GM23248 (cell line): ENCODE data around the gene RNF224. TPM values are rescaled to one million over a fixed set of nuclear protein-coding genes. Genes with fewer than 3 reads are reported as not detected.

Experiments used
- DNase-seq: peaks from one replicate; pipeline ENCODE4 v3.0.0-alpha.2; 2015
- H2AFZ ChIP-seq: fragments of 200-600 bp; sonication (generic); 2 replicates; pipeline ENCODE4 v1.6.1; 2016; ENCODE audit warnings: antibody characterized with exemption
- H3F3A ChIP-seq: fragments of 200-600 bp; sonication (generic); 2 replicates; pipeline ENCODE4 v1.6.1; 2016; ENCODE audit warnings: mild to moderate bottlenecking, antibody characterized with exemption, mixed run types; ENCODE audit not compliant: insufficient read depth
- H3K27ac ChIP-seq: fragments of 200-600 bp; sonication (generic); 2 replicates; pipeline ENCODE4 v1.5.1; 2016; ENCODE audit warnings: mild to moderate bottlenecking
- H3K27me3 ChIP-seq: fragments of 200-600 bp; sonication (generic); replicated peaks from 2 replicates; pipeline ENCODE4 v1.6.1; 2016; ENCODE audit warnings: mild to moderate bottlenecking; ENCODE audit not compliant: insufficient read depth
- H3K36me3 ChIP-seq: fragments of 200-600 bp; sonication (generic); 2 replicates; pipeline ENCODE4 v1.6.1; 2016; ENCODE audit warnings: low read depth, mild to moderate bottlenecking
- H3K4me1 ChIP-seq: fragments of 200-600 bp; sonication (generic); 2 replicates; pipeline ENCODE4 v1.6.1; 2016; ENCODE audit warnings: mild to moderate bottlenecking; ENCODE audit not compliant: insufficient read depth
- H3K4me2 ChIP-seq: fragments of 200-600 bp; sonication (generic); one replicate; pipeline ENCODE4 v1.6.1; 2016; ENCODE audit warnings: mild to moderate bottlenecking; ENCODE audit not compliant: unreplicated experiment
- H3K4me3 ChIP-seq: fragments of 200-600 bp; sonication (generic); 2 replicates; pipeline ENCODE4 v1.5.1; 2016; ENCODE audit warnings: mild to moderate bottlenecking
- H3K79me2 ChIP-seq: fragments of 200-600 bp; sonication (generic); 2 replicates; pipeline ENCODE4 v1.6.1; 2016; ENCODE audit warnings: mild to moderate bottlenecking; ENCODE audit not compliant: insufficient read depth
- H3K9ac ChIP-seq: fragments of 200-600 bp; sonication (generic); 2 replicates; pipeline ENCODE4 v1.6.1; 2016; ENCODE audit warnings: mild to moderate bottlenecking
- H3K9me2 ChIP-seq: fragments of 200-600 bp; sonication (generic); 2 replicates; pipeline ENCODE4 v1.6.1; 2016; ENCODE audit warnings: mixed run types, mild to moderate bottlenecking, moderate library complexity; ENCODE audit not compliant: insufficient read depth
- H3K9me3 ChIP-seq: fragments of 200-600 bp; sonication (generic); one replicate; pipeline ENCODE4 v1.6.1; 2017; ENCODE audit warnings: low read depth
- H4K20me1 ChIP-seq: fragments of 200-600 bp; sonication (generic); 2 replicates; pipeline ENCODE4 v1.6.0; 2016; ENCODE audit not compliant: insufficient read depth
- EZH2 ChIP-seq: fragments of 200-600 bp; sonication (generic); IDR thresholded peaks from 2 replicates; pipeline ENCODE4 v1.6.1; 2018; ENCODE audit warnings: antibody characterized with exemption, mild to moderate bottlenecking; ENCODE audit not compliant: insufficient read depth, poor library complexity, severe bottlenecking
- EZH2phosphoT487 ChIP-seq: fragments of 200-600 bp; sonication (generic); IDR thresholded peaks from 2 replicates; pipeline ENCODE4 v1.6.1; 2018; ENCODE audit warnings: antibody characterized with exemption, moderate library complexity, mild to moderate bottlenecking, low read depth; ENCODE audit not compliant: insufficient read depth
- WGBS, 2 experiments: methylation state at CpG; one replicate each; pipeline ENCODE4 v1.1.6; 2015 to 2017; ENCODE audit warnings: low lambda C conversion rate in 2 of 2, low coverage in 1 of 2; ENCODE audit errors: missing lambda C conversion rate in 2 of 2; 5-methylcytosine and 5-hydroxymethylcytosine counted together
- in situ Hi-C: fragments of 300-500 bp; cut with MboI; formaldehyde crosslinking; loops from 2 replicates; pipeline ENCODE4 v1.15.0; 2020
- polyA plus RNA-seq: library from polyadenylated mRNA; unstranded; fragments of >200 nt; fragmentation: Nextera tagmentation; extraction: Ambion mirVana; gene quantifications from 2 replicates; pipeline ENCODE4 v1.2.1, GENCODE V29; 2016
- total RNA-seq: library from RNA; depleted of rRNA; stranded (reverse); fragments of >200 nt; shearing (Covaris generic); gene quantifications from 2 replicates; pipeline ENCODE4 v1.2.3, GENCODE V29; 2014

Gene RNF224
- total and polyA plus RNA-seq, 2 experiments from 2014 or later, result not detected

DNA sequence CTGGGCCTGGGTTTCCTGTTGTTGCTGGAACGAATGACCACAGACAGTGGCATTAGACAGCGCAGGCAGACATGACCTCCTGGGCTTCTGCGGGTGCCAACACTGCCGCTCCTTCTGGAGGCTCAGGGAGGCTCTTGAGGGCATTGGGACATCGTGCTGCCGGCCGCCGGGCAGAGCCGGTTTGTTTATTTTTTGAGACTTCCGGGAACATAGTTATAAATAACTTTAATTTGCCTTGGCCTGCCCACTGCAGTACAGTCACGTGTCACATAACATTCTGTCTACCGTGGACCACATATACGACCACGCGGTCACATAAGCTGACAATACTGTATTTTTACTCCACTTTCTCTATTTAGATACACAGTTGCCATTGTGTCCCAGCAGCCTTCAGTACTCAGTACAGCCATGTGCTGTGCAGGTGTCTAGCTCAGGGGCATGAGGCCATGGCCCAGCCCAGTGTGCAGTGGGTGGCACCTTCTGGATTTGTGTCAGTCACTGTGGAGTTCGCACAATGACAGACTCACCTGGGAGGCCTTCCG, 42.0 kb downstream of the RNF224 start:
- TF ChIP-seq EZH2phosphoT487 (no peak), EZH2 (no peak)
- Histone ChIP-seq H3K36me3 (no peaks in the 10 kb centered on the region; the same call in 1 of the 2 replicates), H3K27me3 (no peaks in the 10 kb centered on the region), H3K9ac (no peak overlapping the region), H4K20me1 (no peaks in the 10 kb centered on the region), H3K27ac (no peak overlapping the region), H3K9me2 (no peaks in the 10 kb centered on the region), H2AFZ (no peak overlapping the region), H3F3A (no peaks in the 10 kb centered on the region), H3K9me3 (no peaks in the 10 kb centered on the region), H3K79me2 (0 out of 2 replicates have a peak, but pooled peaks cover 7% of the 10 kb centered on the region), H3K4me3 (no peak overlapping the region), H3K4me2 (no peak overlapping the region), H3K4me1 (no peaks in the 10 kb centered on the region)
- WGBS, 2 experiments, result 80 to 83% methylated on average over 17 of the region's 17 CpGs
- in situ Hi-C loops, result no loop called here
- DNase-seq, result no peak

DNA sequence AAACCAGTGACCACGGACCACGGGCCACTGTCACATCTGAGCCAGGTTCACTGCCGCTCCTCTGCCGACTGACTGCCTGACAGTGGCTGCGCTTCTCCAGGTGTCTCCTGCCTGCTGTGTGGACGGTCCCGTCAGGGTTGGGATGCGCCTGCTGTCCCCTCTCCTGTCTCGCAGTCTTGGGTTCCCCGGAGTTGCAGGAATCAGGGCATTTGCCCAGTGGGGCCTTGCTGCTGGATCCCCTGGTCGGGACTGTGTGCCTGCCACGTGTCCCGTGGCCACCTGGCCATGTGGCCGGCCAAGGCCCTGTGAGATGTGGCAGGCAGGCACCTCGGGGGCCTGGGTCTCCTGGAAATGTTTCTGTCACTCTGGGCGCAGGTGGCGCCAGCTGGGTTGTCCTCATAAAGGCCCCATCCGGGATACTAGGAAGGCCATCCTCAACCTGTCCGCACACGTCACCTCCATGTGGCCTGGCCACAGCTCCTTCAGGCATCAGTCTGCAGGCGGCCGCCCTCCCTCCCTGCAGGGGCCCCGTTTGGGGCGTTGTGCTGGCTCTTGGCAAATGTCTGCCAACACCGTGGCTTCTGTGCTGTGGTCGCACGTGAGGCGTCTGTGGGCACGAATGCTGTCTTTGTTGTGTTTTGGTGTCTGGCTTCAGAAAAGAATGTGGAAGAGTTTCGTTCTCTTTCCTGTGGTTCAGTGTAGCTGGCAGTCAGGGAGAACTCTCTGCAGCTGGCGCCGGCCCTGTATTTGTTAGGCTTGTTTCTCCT, 43.8 kb downstream of the RNF224 start:
- Histone ChIP-seq H3K4me2 (no peak overlapping the region), H3K79me2 (no peaks in the 10 kb centered on the region), H3K4me3 (no peak overlapping the region), H3K27me3 (no peaks in the 10 kb centered on the region), H3K9ac (no peak overlapping the region), H3K9me3 (no peaks in the 10 kb centered on the region), H3K27ac (no peak overlapping the region), H3K9me2 (no peaks in the 10 kb centered on the region), H2AFZ (no peak overlapping the region), H3K4me1 (no peaks in the 10 kb centered on the region), H3K36me3 (no peaks in the 10 kb centered on the region; the same call in 1 of the 2 replicates), H4K20me1 (no peaks in the 10 kb centered on the region), H3F3A (no peaks in the 10 kb centered on the region)
- DNase-seq, result no peak
- TF ChIP-seq EZH2phosphoT487 (no peak), EZH2 (no peak)
- WGBS, 2 experiments, result 86 to 90% methylated on average over 29 to 32 of the region's 32 CpGs
- in situ Hi-C loops, result no loop called here

DNA sequence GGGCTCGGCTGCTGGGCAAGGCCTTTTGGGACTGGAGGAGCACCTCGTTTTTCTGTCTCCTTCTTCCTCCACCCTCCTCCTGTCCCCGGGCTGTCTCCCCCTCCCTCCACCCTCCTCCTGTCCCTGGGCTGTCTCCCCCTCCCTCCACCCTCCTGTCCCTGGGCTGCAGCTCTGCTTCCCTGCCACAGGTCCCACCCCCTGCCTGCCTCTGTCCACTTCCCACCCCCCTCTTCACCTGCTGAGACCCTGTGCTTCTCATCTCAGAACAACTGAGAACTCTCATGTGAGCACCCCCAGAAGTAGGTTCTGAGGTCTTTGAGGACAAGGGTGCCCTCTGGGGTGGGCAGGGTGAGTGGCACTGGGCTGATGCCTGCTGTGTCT, 44.4 kb downstream of the RNF224 start:
- H4K20me1 ChIP-seq, result no peaks in the 10 kb centered on the region
- H3K36me3 ChIP-seq, result no peaks in the 10 kb centered on the region; the same call in 1 of the 2 replicates
- no peak for DNase-seq
- in situ Hi-C loops, result no loop called here
- no peak overlapping the region for H2AFZ ChIP-seq
- peaks cover under 1% of the 10 kb centered on the region; the same call in 1 of the 2 replicates for H3K4me1 ChIP-seq
- H3K27ac ChIP-seq, result no peak overlapping the region
- WGBS, 2 experiments, result 30 to 40% methylated on average over 2 to 3 of the region's 3 CpGs
- H3K9ac ChIP-seq, result no peak overlapping the region
- no peaks in the 10 kb centered on the region for H3K9me3 ChIP-seq
- no peaks in the 10 kb centered on the region for H3K27me3 ChIP-seq
- H3K4me2 ChIP-seq, result no peak overlapping the region
- H3F3A ChIP-seq, result no peaks in the 10 kb centered on the region
- H3K4me3 ChIP-seq, result no peak overlapping the region
- no peaks in the 10 kb centered on the region for H3K79me2 ChIP-seq
- TF ChIP-seq EZH2phosphoT487, result no peak
- TF ChIP-seq EZH2, result no peak
- no peaks in the 10 kb centered on the region for H3K9me2 ChIP-seq

- 90 to 91% methylated on average over 21 to 36 of the region's 39 CpGs for WGBS, 2 experiments
- Histone ChIP-seq H3K36me3 (no peaks in the 10 kb centered on the region; the same call in 1 of the 2 replicates), H3K4me2 (no peak overlapping the region), H2AFZ (no peak overlapping the region), H3F3A (no peaks in the 10 kb centered on the region), H3K9me2 (no peaks in the 10 kb centered on the region), H3K4me1 (peaks cover 8% of the 10 kb centered on the region), H3K4me3 (no peak overlapping the region), H3K27ac (no peak overlapping the region), H3K79me2 (no peaks in the 10 kb centered on the region), H3K9me3 (no peaks in the 10 kb centered on the region), H3K9ac (no peak overlapping the region), H4K20me1 (no peaks in the 10 kb centered on the region), H3K27me3 (no peaks in the 10 kb centered on the region)
- in situ Hi-C loops, result no loop called here
- no peak for DNase-seq
- no peak for TF ChIP-seq EZH2
- no peak for TF ChIP-seq EZH2phosphoT487
Measured at GRCh38 chr9:137272241-137273094, 45.2 kb downstream of the RNF224 start.
